Neural progenitor cell (in vitro differentiated cells): Measurements from ENCODE around the gene CELF4. TPM values are rescaled to one million over a fixed set of nuclear protein-coding genes. Genes with fewer than 3 reads are reported as not detected.

Experiments
- DNase-seq: peaks from one replicate; pipeline ENCODE4 v3.0.0-alpha.2; 2016; ENCODE audit warnings: low spot score
- H2AFZ ChIP-seq: fragments of 200-600 bp; sonication (generic); replicated peaks from 2 replicates; pipeline ENCODE4 v1.6.1; 2016; ENCODE audit warnings: antibody characterized with exemption
- H3F3A ChIP-seq: fragments of 200-600 bp; sonication (generic); 2 replicates; pipeline ENCODE4 v1.6.1; 2016; ENCODE audit warnings: antibody characterized with exemption, low read depth
- H3K27ac ChIP-seq: fragments of 200-600 bp; sonication (generic); 2 replicates; pipeline ENCODE4 v1.5.1; 2016; ENCODE audit warnings: mild to moderate bottlenecking
- H3K27me3 ChIP-seq: fragments of 200-600 bp; sonication (generic); 2 replicates; pipeline ENCODE4 v1.6.1; 2016; ENCODE audit warnings: mild to moderate bottlenecking, moderate library complexity
- H3K36me3 ChIP-seq: fragments of 200-600 bp; sonication (generic); 2 replicates; pipeline ENCODE4 v1.5.1; 2016
- H3K4me1 ChIP-seq: fragments of 200-600 bp; sonication (generic); 2 replicates; pipeline ENCODE4 v1.6.1; 2016; ENCODE audit warnings: mixed run types
- H3K4me2 ChIP-seq: fragments of 200-600 bp; sonication (generic); 2 replicates; pipeline ENCODE4 v1.6.1; 2016
- H3K4me3 ChIP-seq: fragments of 200-600 bp; sonication (generic); 2 replicates; pipeline ENCODE4 v1.5.1; 2016
- H3K79me2 ChIP-seq: fragments of 200-600 bp; sonication (generic); 2 replicates; pipeline ENCODE4 v1.6.1; 2016; ENCODE audit warnings: low read depth
- H3K9ac ChIP-seq: fragments of 200-600 bp; sonication (generic); 2 replicates; pipeline ENCODE4 v1.6.1; 2016
- H3K9me3 ChIP-seq: fragments of 200-600 bp; sonication (generic); 2 replicates; pipeline ENCODE4 v1.5.1; 2016; ENCODE audit warnings: low read depth
- H4K20me1 ChIP-seq: fragments of 200-600 bp; sonication (generic); 2 replicates; pipeline ENCODE4 v1.6.1; 2016; ENCODE audit warnings: low read depth
- H3K27ac Mint-ChIP-seq: 3 replicates; pipeline ENCODE4 v1.8.0; 2021; ENCODE audit warnings: mixed read lengths
- H3K27me3 Mint-ChIP-seq: 2 replicates; pipeline ENCODE4 v1.8.0; 2022; ENCODE audit warnings: low read depth, mild to moderate bottlenecking, inconsistent platforms, moderate library complexity, mixed read lengths; ENCODE audit not compliant: insufficient read depth
- H3K36me3 Mint-ChIP-seq: 3 replicates; pipeline ENCODE4 v1.8.0; 2021; ENCODE audit warnings: mixed read lengths
- H3K4me1 Mint-ChIP-seq: 3 replicates; pipeline ENCODE4 v1.8.0; 2021; ENCODE audit warnings: mixed read lengths
- H3K4me3 Mint-ChIP-seq: 3 replicates; pipeline ENCODE4 v1.8.0; 2021; ENCODE audit warnings: mild to moderate bottlenecking, moderate library complexity, mixed read lengths
- H3K9me3 Mint-ChIP-seq: 3 replicates; pipeline ENCODE4 v1.8.0; 2020; ENCODE audit warnings: mixed read lengths
- CTCF ChIP-seq: fragments of 200-600 bp; sonication (generic); IDR thresholded peaks from 2 replicates; pipeline ENCODE4 v1.5.1; 2017; ENCODE audit warnings: antibody characterized with exemption, mild to moderate bottlenecking
- EZH2 ChIP-seq: fragments of 200-600 bp; sonication (generic); IDR thresholded peaks from 2 replicates; pipeline ENCODE4 v1.6.1; 2017; ENCODE audit warnings: antibody characterized with exemption, mild to moderate bottlenecking, moderate library complexity
- EZH2phosphoT487 ChIP-seq: fragments of 200-600 bp; sonication (generic); IDR thresholded peaks from 2 replicates; pipeline ENCODE4 v1.6.1; 2017; ENCODE audit warnings: antibody characterized with exemption
- total RNA-seq: library from RNA; depleted of rRNA; stranded (reverse); fragments of >200 nt; gene quantifications from 2 replicates; pipeline ENCODE4 v1.2.3, GENCODE V29; 2015; ENCODE audit warnings: low replicate concordance

Gene CELF4
- total RNA-seq, 1 donor from 2014 or later = 1.8 TPM

DNA sequence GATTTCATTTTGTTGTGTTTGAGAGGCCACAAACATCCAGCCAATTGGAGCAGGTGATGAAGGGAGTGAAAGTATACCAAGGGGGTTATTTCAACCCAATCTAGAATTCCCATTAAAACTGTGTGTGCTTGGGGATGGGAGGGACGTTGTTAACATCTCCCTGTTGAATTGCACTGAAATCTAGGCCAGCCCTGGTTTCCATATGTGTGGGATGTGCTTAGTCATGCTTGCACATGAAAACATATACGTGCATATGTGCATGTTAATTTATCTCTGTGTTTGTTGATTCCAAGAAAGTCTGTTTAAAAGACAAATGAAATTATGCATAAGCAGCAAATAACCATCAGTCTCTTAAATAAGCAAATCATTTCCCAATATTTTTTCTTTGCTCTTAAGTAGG lies 5.6 kb downstream of the CELF4 start:
- H3K9ac ChIP-seq = no peak overlapping the region
- Mint-ChIP-seq H3K27ac (no peak overlapping the region), H3K36me3 (no peaks in the 10 kb centered on the region), H3K9me3 (no peaks in the 10 kb centered on the region), H3K4me1 (no peaks in the 10 kb centered on the region), H3K4me3 (no peak overlapping the region), H3K27me3 (peaks cover 29% of the 10 kb centered on the region)
- H3K4me2 ChIP-seq = no peak overlapping the region
- H4K20me1 ChIP-seq = peaks cover 4% of the 10 kb centered on the region
- H3K4me1 ChIP-seq = no peaks in the 10 kb centered on the region
- TF ChIP-seq EZH2phosphoT487 = no peak
- TF ChIP-seq EZH2 = no peak
- no peak for TF ChIP-seq CTCF
- H3K27me3 ChIP-seq = peaks cover 73% of the 10 kb centered on the region
- no peaks in the 10 kb centered on the region for H3K79me2 ChIP-seq
- no peaks in the 10 kb centered on the region for H3K9me3 ChIP-seq
- no peak overlapping the region for H3K4me3 ChIP-seq
- no peak overlapping the region for H2AFZ ChIP-seq
- DNase-seq = no peak
- no peaks in the 10 kb centered on the region for H3K36me3 ChIP-seq
- no peaks in the 10 kb centered on the region for H3F3A ChIP-seq
- H3K27ac ChIP-seq = no peak overlapping the region

DNA sequence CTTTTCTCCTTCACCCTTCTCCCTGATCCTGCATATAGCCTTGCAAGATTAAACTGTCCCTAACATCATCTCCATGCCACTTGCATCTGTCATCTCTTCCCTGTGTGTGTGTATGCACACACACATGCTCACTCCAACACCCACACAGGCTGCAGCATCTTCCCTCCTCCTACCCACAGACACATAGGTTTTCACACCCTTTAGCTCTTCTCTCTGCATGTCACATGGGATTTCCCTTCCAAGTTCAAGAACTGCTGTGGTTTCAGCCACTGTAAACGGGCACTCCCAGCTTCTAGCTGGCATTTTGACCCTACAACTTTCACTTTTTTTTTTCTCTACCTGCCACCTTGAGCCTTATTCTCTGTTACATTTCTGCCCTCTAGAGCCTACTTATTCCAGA lies 6.4 kb downstream of the CELF4 start:
- Histone ChIP-seq H3K79me2 (no peaks in the 10 kb centered on the region), H3K9ac (no peak overlapping the region), H3K4me2 (no peak overlapping the region), H3F3A (no peaks in the 10 kb centered on the region), H3K27me3 (peaks cover 71% of the 10 kb centered on the region), H3K4me3 (no peak overlapping the region), H2AFZ (no peak overlapping the region), H4K20me1 (no peaks in the 10 kb centered on the region), H3K27ac (no peak overlapping the region), H3K4me1 (peaks cover 5% of the 10 kb centered on the region), H3K9me3 (no peaks in the 10 kb centered on the region), H3K36me3 (no peaks in the 10 kb centered on the region)
- Mint-ChIP-seq H3K9me3 (no peaks in the 10 kb centered on the region), H3K27me3 (peaks cover 23% of the 10 kb centered on the region), H3K36me3 (no peaks in the 10 kb centered on the region), H3K4me3 (peak overlapping the region; percentile 5), H3K4me1 (peaks cover 5% of the 10 kb centered on the region), H3K27ac (no peak overlapping the region)
- TF ChIP-seq CTCF = no peak
- TF ChIP-seq EZH2phosphoT487 = no peak
- TF ChIP-seq EZH2 = no peak
- DNase-seq = no peak

GRCh38 chr18:37554399-37554787 lies 11.2 kb downstream of the CELF4 start:
- Histone ChIP-seq H3K27me3 (peaks cover 23% of the 10 kb centered on the region), H3K4me3 (no peak overlapping the region), H2AFZ (peak overlapping the region; percentile 6), H3K9me3 (no peaks in the 10 kb centered on the region), H3K27ac (no peak overlapping the region), H3F3A (no peaks in the 10 kb centered on the region), H3K4me2 (peak overlapping the region; percentile 54), H4K20me1 (no peaks in the 10 kb centered on the region), H3K4me1 (peaks cover 9% of the 10 kb centered on the region), H3K9ac (no peak overlapping the region), H3K36me3 (no peaks in the 10 kb centered on the region), H3K79me2 (no peaks in the 10 kb centered on the region)
- no peaks in the 10 kb centered on the region for H3K36me3 Mint-ChIP-seq
- peaks cover 10% of the 10 kb centered on the region for H3K27me3 Mint-ChIP-seq
- H3K9me3 Mint-ChIP-seq = no peaks in the 10 kb centered on the region
- H3K27ac Mint-ChIP-seq = no peak overlapping the region
- H3K4me1 Mint-ChIP-seq = peaks cover 22% of the 10 kb centered on the region
- TF ChIP-seq EZH2 (no peak), EZH2phosphoT487 (no peak), CTCF (no peak)
- H3K4me3 Mint-ChIP-seq = no peak overlapping the region
- DNase-seq = peak; percentile 55
